ENCODE data around the gene SLC4A7.
"Not testable (repeated sequence)": the region's sequence is repeated elsewhere in the genome, so short reads cannot be mapped to it uniquely, and the experiment has no call there.

SLC4A7 gene

DNA sequence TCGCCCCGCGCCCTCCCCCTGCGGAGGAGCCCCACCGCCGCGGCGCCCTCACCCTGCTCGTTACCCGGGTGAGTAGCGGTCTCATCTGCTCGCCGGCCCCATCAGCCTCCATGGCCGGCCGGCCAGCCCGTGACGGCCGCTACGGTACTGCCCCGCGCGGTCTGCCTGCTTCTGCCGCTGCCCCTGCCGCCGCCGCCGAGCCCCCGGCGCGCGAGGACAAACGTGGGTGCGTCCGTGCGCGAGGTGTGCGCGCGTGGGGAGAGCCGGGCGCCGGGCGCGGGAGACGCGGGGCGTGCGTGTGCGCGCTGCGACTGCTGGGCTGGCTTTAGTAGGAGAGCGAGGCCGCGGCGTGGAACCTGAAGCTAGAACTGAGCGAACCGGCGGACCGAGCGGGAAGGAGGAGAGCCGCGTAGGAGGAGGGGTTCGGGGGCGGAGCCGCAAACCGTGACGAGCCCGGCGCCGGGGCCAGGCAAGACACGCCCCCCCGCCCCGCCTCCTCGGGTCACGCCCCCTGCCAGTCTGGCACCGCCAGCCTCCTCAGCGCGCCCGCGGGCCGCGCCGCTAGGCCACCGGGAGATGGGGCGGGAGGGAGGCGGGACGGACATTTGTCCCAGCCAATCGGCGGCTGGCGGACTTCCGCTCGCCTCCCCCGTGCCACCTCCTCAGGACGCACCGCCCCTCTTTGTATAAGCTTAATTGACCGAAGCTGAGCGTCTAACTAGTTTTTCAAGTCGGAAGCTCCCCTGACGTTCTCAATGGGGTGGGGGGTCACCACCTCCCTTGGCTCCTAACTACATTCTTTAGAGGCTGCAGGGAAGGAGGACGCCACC is at the start of gene SLC4A7:
Gene SLC4A7, minus strand, starts transcription at position 370 of the 830 bp plus-strand sequence. Its CDS starts 258 bp downstream, at position 112.
- TF ChIP-seq, protein P1, sequence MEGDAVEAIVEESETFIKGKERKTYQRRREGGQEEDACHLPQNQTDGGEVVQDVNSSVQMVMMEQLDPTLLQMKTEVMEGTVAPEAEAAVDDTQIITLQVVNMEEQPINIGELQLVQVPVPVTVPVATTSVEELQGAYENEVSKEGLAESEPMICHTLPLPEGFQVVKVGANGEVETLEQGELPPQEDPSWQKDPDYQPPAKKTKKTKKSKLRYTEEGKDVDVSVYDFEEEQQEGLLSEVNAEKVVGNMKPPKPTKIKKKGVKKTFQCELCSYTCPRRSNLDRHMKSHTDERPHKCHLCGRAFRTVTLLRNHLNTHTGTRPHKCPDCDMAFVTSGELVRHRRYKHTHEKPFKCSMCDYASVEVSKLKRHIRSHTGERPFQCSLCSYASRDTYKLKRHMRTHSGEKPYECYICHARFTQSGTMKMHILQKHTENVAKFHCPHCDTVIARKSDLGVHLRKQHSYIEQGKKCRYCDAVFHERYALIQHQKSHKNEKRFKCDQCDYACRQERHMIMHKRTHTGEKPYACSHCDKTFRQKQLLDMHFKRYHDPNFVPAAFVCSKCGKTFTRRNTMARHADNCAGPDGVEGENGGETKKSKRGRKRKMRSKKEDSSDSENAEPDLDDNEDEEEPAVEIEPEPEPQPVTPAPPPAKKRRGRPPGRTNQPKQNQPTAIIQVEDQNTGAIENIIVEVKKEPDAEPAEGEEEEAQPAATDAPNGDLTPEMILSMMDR (IDR thresholded peaks at IDR 0.05; ENCODE audit: insufficient read depth, missing control alignments): no peak
- DNase-seq (ENCODE audit: insufficient read length, low spot score): peak; percentile 51
- no peak for FAIRE-seq

DNA sequence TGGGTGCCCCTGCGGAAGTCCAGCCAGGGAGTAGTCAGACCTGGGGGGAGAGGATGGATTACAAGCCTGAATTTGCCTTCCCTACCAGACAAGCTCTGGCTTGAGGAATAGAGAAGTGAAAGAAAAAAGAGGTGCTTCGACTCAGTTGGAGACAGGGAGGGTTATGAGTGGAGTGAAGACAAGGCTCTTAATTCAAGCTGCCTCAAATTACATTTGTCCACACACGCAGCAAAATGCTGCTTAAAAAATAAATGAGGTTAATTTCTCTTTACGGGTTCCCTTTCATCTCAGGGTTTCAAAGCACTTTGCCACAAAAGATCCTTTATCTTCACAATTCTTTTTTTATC is 49.0 kb upstream of the SLC4A7 start:
- no peak for FAIRE-seq
- DNase-seq (ENCODE audit: insufficient read length, low spot score): no peak
- TF ChIP-seq, protein P1 (IDR thresholded peaks at IDR 0.05; ENCODE audit: insufficient read depth, missing control alignments): no peak

DNA sequence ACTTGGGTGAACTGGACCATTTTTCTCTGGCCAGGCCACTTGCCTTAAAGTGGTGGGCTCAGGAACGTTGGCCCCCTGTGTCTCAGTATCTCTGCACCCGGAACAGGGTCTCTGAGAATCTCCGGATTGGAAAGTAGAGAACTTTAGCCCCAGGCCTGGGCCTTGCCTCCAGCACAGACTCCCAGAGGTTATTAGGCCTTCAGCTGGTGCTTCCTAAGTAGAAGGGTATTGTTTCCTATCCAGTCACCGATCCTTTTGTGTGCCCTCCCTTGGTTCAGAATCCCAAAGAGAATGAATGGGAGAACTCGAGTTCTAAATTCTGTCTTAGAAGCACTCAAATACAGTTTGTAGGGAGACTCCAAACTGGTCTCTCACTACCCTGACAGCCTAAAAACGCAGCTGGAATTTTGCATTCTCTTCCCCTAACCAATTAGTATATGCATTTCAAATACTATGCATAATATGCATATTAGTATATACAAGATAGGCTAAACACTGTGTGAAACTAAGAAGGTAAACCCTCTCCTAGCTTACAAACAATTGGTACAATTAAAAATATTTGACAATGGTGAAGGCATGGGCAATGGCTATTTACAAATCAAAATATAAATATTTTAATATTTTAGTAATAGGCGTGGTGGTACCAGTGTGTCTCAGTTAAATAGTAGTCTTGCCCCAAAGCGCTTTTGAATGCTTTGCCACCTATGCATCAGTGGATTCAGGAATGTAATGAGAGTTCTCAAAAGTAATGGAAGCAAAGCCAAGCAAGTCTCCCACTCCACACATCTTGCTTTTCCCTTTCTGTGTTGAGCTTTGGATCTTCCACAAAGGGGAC is 48.5 kb upstream of the SLC4A7 start:
- no peak for FAIRE-seq

DNA sequence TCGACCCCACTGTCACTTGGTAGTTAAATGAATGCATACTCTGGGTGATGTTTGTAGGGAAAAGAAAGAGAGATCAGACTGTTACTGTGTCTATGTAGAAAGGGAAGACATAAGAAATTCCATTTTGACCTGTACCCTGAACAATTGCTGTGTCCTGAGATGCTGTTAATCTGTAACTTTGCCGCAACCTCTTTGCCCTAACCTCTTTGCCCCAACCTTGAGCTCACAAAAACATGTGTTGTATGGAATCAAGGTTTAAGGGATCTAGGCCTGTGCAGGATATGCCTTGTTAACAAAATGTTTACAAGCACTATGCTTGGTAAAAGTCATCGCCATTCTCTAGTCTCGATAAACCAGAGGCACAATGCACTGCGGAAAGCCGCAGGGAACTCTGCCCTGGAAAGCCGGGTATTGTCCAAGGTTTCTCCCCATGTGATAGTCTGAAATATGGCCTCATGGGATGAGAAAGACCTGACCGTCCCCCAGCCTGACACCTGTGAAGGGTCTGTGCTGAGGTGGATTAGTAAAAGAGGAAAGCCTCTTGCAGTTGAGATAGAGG is 47.1 kb upstream of the SLC4A7 start:
- DNase-seq (ENCODE audit: insufficient read length, low spot score); FAIRE-seq: not testable (repeated sequence)

More for the DNA sequence above, 48.5 kb upstream of the SLC4A7 start:
- TF ChIP-seq, protein P1 (IDR thresholded peaks at IDR 0.05; ENCODE audit: insufficient read depth, missing control alignments): no peak
- DNase-seq (ENCODE audit: insufficient read length, low spot score): no peak

DNA sequence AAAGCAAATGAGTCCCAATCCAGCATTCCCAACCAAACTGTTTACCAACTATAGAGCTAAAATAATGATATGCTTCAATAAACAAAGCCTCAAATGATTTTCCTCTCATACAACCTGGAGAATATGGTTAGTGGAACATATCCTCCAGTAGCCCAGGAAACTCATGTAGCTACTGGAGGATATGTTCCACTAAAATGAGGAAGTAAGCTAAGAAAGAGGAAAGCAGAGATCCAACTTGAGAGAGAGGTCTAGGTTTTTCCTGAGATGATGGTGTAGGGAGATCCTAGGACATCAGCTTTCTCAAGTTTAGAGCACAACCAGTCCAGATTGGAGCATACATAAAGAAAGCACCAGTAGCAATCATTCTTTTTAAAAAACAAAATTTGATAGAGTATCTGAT is 44.6 kb upstream of the SLC4A7 start:
- no peak for DNase-seq (ENCODE audit: insufficient read length, low spot score)
- TF ChIP-seq, protein P1 (IDR thresholded peaks at IDR 0.05; ENCODE audit: insufficient read depth, missing control alignments): no peak
- FAIRE-seq: no peak

DNA sequence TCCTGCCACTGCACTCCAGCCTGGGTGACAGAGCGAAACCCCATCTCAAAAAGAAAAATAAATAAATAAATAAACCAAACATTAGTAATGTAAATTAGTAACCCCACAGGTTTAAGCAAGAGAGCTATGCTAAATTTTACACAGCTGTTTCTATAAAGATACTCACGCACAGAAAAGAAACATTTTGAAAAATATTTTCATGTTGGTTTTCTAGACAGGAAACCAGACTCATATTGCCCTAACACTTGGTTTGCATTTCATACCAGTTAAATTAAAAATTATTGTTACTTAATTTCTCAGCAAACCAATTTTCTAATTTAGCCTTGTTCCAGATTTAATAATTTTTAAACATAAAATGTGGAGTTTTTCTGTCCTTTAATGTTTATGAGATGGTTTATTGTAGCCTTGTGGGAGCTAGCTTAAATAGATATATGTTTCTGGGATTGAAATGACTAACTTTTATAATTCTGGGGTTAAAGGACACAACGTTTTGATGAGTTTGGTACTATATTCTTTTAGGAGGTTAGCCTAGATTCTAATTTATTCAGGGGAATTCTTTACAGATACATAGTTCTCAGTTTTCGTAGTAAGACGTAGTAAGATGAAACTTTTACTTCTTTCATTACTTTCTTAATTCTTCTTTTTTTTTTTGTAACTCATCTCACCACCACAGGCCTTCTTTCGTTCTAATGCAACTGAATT is 42.6 kb upstream of the SLC4A7 start:
- TF ChIP-seq, protein P1 (IDR thresholded peaks at IDR 0.05; ENCODE audit: insufficient read depth, missing control alignments): no peak
- no peak for FAIRE-seq
- DNase-seq (ENCODE audit: insufficient read length, low spot score): no peak

DNA sequence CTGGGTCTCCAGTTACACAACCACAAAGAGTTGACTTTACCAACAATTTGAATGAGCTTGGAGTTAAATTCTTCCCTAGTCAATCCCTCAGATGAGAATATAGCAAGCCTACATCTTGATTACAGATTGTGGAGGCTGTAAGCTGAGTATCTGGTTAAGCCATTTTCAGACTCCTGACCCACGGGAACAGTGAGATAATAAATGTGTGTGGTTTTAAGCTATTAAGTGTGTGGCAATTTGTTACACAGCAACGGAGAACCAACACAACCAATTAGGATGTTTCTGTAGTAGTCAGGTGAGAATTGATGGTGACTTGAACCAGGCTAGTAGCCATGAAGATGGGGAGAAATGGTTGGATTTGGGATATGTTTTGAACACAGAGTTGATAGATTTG is 37.7 kb upstream of the SLC4A7 start:
- TF ChIP-seq, protein P1 (IDR thresholded peaks at IDR 0.05; ENCODE audit: insufficient read depth, missing control alignments): no peak
- FAIRE-seq: no peak
- DNase-seq (ENCODE audit: insufficient read length, low spot score): no peak

Data from D721Med (cell line).